Measurements from ENCODE around the gene ARID1B.

Gene ARID1B

GRCh38 chr6:156828280-156828703 lies 51.1 kb downstream of the ARID1B start:
- Histone ChIP-seq H3K36me3 (ENCODE audit: insufficient read depth, low read length) (peaks cover 54% of the 10 kb centered on the region), H3K4me1 (ENCODE audit: insufficient read depth, low read length) (no peaks in the 10 kb centered on the region), H3K9me3 (ENCODE audit: insufficient read depth, low read length, severe bottlenecking) (no peaks in the 10 kb centered on the region), H4K20me1 (ENCODE audit: insufficient read depth, low read length) (peaks cover 81% of the 10 kb centered on the region), H3K4me3 (ENCODE audit: low read depth in 1 of 2, low read length in 2 of 2) (no peak overlapping the region), H3K27ac (ENCODE audit: low read length) (no peak overlapping the region), H3K79me2 (ENCODE audit: insufficient read depth, low read length) (peaks cover 100% of the 10 kb centered on the region), H3K27me3 (ENCODE audit: insufficient read depth, low read length, poor library complexity) (no peaks in the 10 kb centered on the region), H3K9ac (ENCODE audit: low read depth, low read length) (no peak overlapping the region), H3K4me2 (ENCODE audit: insufficient read depth, low read length) (no peak overlapping the region), H2AFZ (ENCODE audit: low read depth, low read length) (no peak overlapping the region)
- no peak for DNase-seq
- TF ChIP-seq EZH2 (IDR thresholded peaks at IDR 0.05; ENCODE audit: borderline replicate concordance, low read depth, low read length, severe bottlenecking) (no peak), CTCF (IDR thresholded peaks at IDR 0.05; ENCODE audit: borderline replicate concordance, extremely low read depth, low read length, poor library complexity, severe bottlenecking) (no peak)
- ATAC-seq (ENCODE audit: insufficient read depth, low read depth): no peak; the same call in 2 of the 3 replicates

DNA sequence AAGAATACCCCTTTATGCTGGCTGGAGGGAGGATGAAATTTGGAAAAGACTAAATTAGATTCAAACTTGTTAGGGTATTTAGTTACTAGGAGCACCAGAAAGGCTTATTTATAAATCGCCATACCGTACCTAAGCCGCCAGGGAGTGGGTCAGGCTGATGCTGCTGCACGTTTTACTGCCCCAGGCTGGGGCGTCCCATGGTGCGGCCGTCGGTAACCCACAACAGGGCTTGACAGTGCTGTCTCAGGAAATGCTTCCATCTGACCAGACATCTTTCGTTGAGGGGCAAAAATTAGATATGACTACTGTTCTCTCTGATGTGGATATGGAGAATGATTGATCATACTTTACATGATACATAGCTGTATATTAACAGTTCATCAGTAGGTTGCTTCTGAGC lies 52.9 kb downstream of the ARID1B start:
- Histone ChIP-seq H3K27me3 (ENCODE audit: insufficient read depth, low read length, poor library complexity) (no peaks in the 10 kb centered on the region), H3K27ac (ENCODE audit: low read length) (no peak overlapping the region), H3K4me2 (ENCODE audit: insufficient read depth, low read length) (no peak overlapping the region), H3K9ac (ENCODE audit: low read depth, low read length) (no peak overlapping the region), H4K20me1 (ENCODE audit: insufficient read depth, low read length) (peaks cover 80% of the 10 kb centered on the region), H3K4me1 (ENCODE audit: insufficient read depth, low read length) (no peaks in the 10 kb centered on the region), H3K79me2 (ENCODE audit: insufficient read depth, low read length) (peaks cover 100% of the 10 kb centered on the region), H3K9me3 (ENCODE audit: insufficient read depth, low read length, severe bottlenecking) (no peaks in the 10 kb centered on the region), H3K36me3 (ENCODE audit: insufficient read depth, low read length) (peaks cover 62% of the 10 kb centered on the region), H2AFZ (ENCODE audit: low read depth, low read length) (no peak overlapping the region), H3K4me3 (ENCODE audit: low read depth in 1 of 2, low read length in 2 of 2) (no peak overlapping the region)
- ATAC-seq (ENCODE audit: insufficient read depth, low read depth) (no peak), DNase-seq (no peak)
- no peak for TF ChIP-seq CTCF (IDR thresholded peaks at IDR 0.05; ENCODE audit: borderline replicate concordance, extremely low read depth, low read length, poor library complexity, severe bottlenecking)

- ATAC-seq (ENCODE audit: insufficient read depth, low read depth) (no peak), DNase-seq (peak; percentile 17)
- Histone ChIP-seq H3K4me3 (ENCODE audit: low read depth in 1 of 2, low read length in 2 of 2) (no peak overlapping the region), H2AFZ (ENCODE audit: low read depth, low read length) (no peak overlapping the region), H3K27ac (ENCODE audit: low read length) (no peak overlapping the region), H3K4me1 (ENCODE audit: insufficient read depth, low read length) (no peaks in the 10 kb centered on the region), H3K79me2 (ENCODE audit: insufficient read depth, low read length) (peaks cover 100% of the 10 kb centered on the region), H3K9ac (ENCODE audit: low read depth, low read length) (no peak overlapping the region), H3K4me2 (ENCODE audit: insufficient read depth, low read length) (no peak overlapping the region), H3K27me3 (ENCODE audit: insufficient read depth, low read length, poor library complexity) (no peaks in the 10 kb centered on the region), H3K36me3 (ENCODE audit: insufficient read depth, low read length) (peaks cover 64% of the 10 kb centered on the region), H4K20me1 (ENCODE audit: insufficient read depth, low read length) (peaks cover 71% of the 10 kb centered on the region), H3K9me3 (ENCODE audit: insufficient read depth, low read length, severe bottlenecking) (no peaks in the 10 kb centered on the region)
- no peak for TF ChIP-seq CTCF (IDR thresholded peaks at IDR 0.05; ENCODE audit: borderline replicate concordance, extremely low read depth, low read length, poor library complexity, severe bottlenecking)
- TF ChIP-seq EZH2 (IDR thresholded peaks at IDR 0.05; ENCODE audit: borderline replicate concordance, low read depth, low read length, severe bottlenecking): no peak
These were observed 55.1 kb downstream of the ARID1B start for GRCh38 chr6:156832231-156832647.

DNA sequence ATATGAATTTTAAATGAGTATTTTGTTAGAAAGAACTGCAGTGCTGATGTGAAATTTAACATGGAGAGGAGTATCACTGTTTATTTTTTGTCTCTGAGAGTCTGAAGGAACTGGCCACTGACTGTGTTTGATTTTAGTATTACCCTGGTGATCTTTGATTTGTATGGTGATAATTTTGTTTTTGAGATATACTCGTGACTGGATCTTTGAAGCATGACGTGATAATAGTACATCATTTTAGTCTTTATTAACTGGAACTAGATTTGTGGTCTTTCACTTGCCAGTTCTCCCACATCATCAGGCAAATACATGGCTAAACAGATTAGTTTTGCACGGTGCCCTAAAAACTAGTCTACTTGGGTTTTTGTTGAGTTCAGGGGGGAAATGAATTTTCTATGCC lies 55.5 kb downstream of the ARID1B start:
- Histone ChIP-seq H3K27ac (ENCODE audit: low read length) (no peak overlapping the region), H3K9me3 (ENCODE audit: insufficient read depth, low read length, severe bottlenecking) (no peaks in the 10 kb centered on the region), H3K9ac (ENCODE audit: low read depth, low read length) (no peak overlapping the region), H3K27me3 (ENCODE audit: insufficient read depth, low read length, poor library complexity) (no peaks in the 10 kb centered on the region), H3K36me3 (ENCODE audit: insufficient read depth, low read length) (peaks cover 61% of the 10 kb centered on the region), H4K20me1 (ENCODE audit: insufficient read depth, low read length) (peaks cover 70% of the 10 kb centered on the region), H3K4me2 (ENCODE audit: insufficient read depth, low read length) (no peak overlapping the region), H3K79me2 (ENCODE audit: insufficient read depth, low read length) (peaks cover 100% of the 10 kb centered on the region), H3K4me3 (ENCODE audit: low read depth in 1 of 2, low read length in 2 of 2) (no peak overlapping the region), H2AFZ (ENCODE audit: low read depth, low read length) (no peak overlapping the region), H3K4me1 (ENCODE audit: insufficient read depth, low read length) (no peaks in the 10 kb centered on the region)
- ATAC-seq (ENCODE audit: insufficient read depth, low read depth) (no peak), DNase-seq (no peak)
- TF ChIP-seq CTCF (IDR thresholded peaks at IDR 0.05; ENCODE audit: borderline replicate concordance, extremely low read depth, low read length, poor library complexity, severe bottlenecking) (no peak), EZH2 (IDR thresholded peaks at IDR 0.05; ENCODE audit: borderline replicate concordance, low read depth, low read length, severe bottlenecking) (no peak)

All from DND-41 (cell line).